ENCODE results near the gene PHF23. TPM values are rescaled to one million over a fixed set of nuclear protein-coding genes. Genes with fewer than 3 reads are reported as not detected.

The PHF23 gene
- total RNA-seq, 1 experiment from 2014 or later = 110 TPM

- peak overlapping the region; percentile 96 to 99 (median 98) for H3K27ac Mint-ChIP-seq
- no peak overlapping the region for H4K8ac ChIP-seq (replicated peaks; ENCODE audit: insufficient read length, low read depth, low read length)
- peak overlapping the region; percentile 95 to 97 for H3K4me3 Mint-ChIP-seq
- H2BK12ac ChIP-seq (ENCODE audit: insufficient read length, low read depth, low read length) = peak overlapping the region; percentile 52
- no peak for TF ChIP-seq CTCF (conservative IDR thresholded peaks at IDR 0.05)
- H2BK5ac ChIP-seq (ENCODE audit: insufficient read length, low read length) = no peak overlapping the region
- H3K4ac ChIP-seq (ENCODE audit: low read depth, low read length) = peak overlapping the region; percentile 34; the same call in 1 of the 2 replicates
- WGBS (ENCODE audit: extremely low coverage, insufficient read length, low lambda C conversion rate) = no CpG with 5 or more reads among the region's 9 CpGs
- H3K36me3 Mint-ChIP-seq (ENCODE audit: insufficient read depth in 1 of 3, low read depth in 3 of 3) = peaks cover 30 to 56% (median 52%) of the 10 kb centered on the region in 3 experiments
- no peak overlapping the region for H2AFZ ChIP-seq (ENCODE audit: low read length)
- no peak overlapping the region for H2BK120ac ChIP-seq (ENCODE audit: low read depth, low read length, poor library complexity, severe bottlenecking)
- peaks cover 4% of the 10 kb centered on the region for H3K23me2 ChIP-seq (ENCODE audit: insufficient read length, low read depth, low read length, poor library complexity, severe bottlenecking)
- H3K23ac ChIP-seq (ENCODE audit: insufficient read length, low read depth, low read length) = no peak overlapping the region
- no peaks in the 10 kb centered on the region for H4K20me1 ChIP-seq (ENCODE audit: control insufficient read depth, insufficient read depth, insufficient read length)
- no peaks in the 10 kb centered on the region for H3K9me3 ChIP-seq (ENCODE audit: control insufficient read depth, low read depth, low read length)
- DNase-seq = no peak
- H3K4me1 Mint-ChIP-seq = peaks cover 36 to 38% of the 10 kb centered on the region in 2 experiments
- H3K27me3 ChIP-seq (ENCODE audit: insufficient read depth, low read length) = no peaks in the 10 kb centered on the region
- H3K4me2 ChIP-seq (ENCODE audit: insufficient read depth, insufficient read length, low read length) = peak overlapping the region; percentile 98
- H3K14ac ChIP-seq (ENCODE audit: insufficient read depth, low read length) = peak overlapping the region; percentile 24; the same call in 1 of the 2 replicates
- peak overlapping the region; percentile 68 for H3T11ph ChIP-seq (ENCODE audit: low read length)
- no peak overlapping the region for H4K5ac ChIP-seq (ENCODE audit: insufficient read length, low read depth, low read length)
- H2BK20ac ChIP-seq (ENCODE audit: low read depth, low read length, poor library complexity, severe bottlenecking) = no peak overlapping the region
- no peaks in the 10 kb centered on the region for H3K4me1 ChIP-seq (ENCODE audit: insufficient read depth, low read length)
- no peak overlapping the region for H3K56ac ChIP-seq (ENCODE audit: insufficient read length, low read depth, low read length)
- no peaks in the 10 kb centered on the region; the same call in 1 of the 2 replicates for H3K27me3 Mint-ChIP-seq (ENCODE audit: low read depth)
- peak overlapping the region; percentile 80 for H3K27ac ChIP-seq (ENCODE audit: insufficient read length, low read depth, low read length)
- H3K18ac ChIP-seq (ENCODE audit: insufficient read length, low read depth, low read length) = peak overlapping the region; percentile 5
- no peak overlapping the region for H2AK5ac ChIP-seq (ENCODE audit: insufficient read length, low read length)
- peaks cover 8% of the 10 kb centered on the region; the same call in 1 of the 2 replicates for H3K79me2 ChIP-seq (ENCODE audit: insufficient read depth, low read length)
- H3K79me1 ChIP-seq (ENCODE audit: insufficient read depth, low read depth, low read length, poor library complexity, severe bottlenecking) = peaks cover 9% of the 10 kb centered on the region
- peak overlapping the region; percentile 20 for H4K91ac ChIP-seq (ENCODE audit: insufficient read length, low read depth, low read length)
- H3K9me3 Mint-ChIP-seq = peaks cover 0 to 2% of the 10 kb centered on the region in 2 experiments; a peak in 2 of 5 replicates
- no peak overlapping the region for H2BK15ac ChIP-seq (ENCODE audit: low read depth, low read length)
- H3K9ac ChIP-seq (ENCODE audit: extremely low read depth, insufficient read length, low read length) = peak overlapping the region; percentile 93
Measured at GRCh38 chr17:7241090-7241733, 2.0 kb upstream of the PHF23 start.
